Endothelial cell of hepatic sinusoid (primary cell): Measurements from ENCODE around the gene ADAMTS8.

Source experiments
- in situ Hi-C: cut with HindIII; loops from 2 replicates; pipeline ENCODE4 v1.10.0; 2017; ENCODE audit warnings: low sequenced_read_pairs

Gene ADAMTS8

GRCh38 chr11:130428316-130429119, at the start of gene ADAMTS8:
TSS of gene ADAMTS8 (minus strand) at chr11:130428609. CDS start at chr11:130428286, 323 bp downstream.
- in situ Hi-C loops: loop anchor here (5.0 kb wide), 1 partner anchor 429 kb away; no protein-coding TSS in a partner anchor

GRCh38 chr11:130477586-130478203, 49.3 kb upstream of the ADAMTS8 start:
- in situ Hi-C loops: no loop called here

GRCh38 chr11:130476922-130477491, 48.6 kb upstream of the ADAMTS8 start:
- in situ Hi-C loops: no loop called here

GRCh38 chr11:130476200-130476921, 48.0 kb upstream of the ADAMTS8 start:
- in situ Hi-C loops: no loop called here

GRCh38 chr11:130475426-130476053, 47.1 kb upstream of the ADAMTS8 start:
- in situ Hi-C loops: no loop called here

- in situ Hi-C loops: no loop called here
Measured at GRCh38 chr11:130474637-130475400, 46.4 kb upstream of the ADAMTS8 start.

- in situ Hi-C loops: no loop called here
Measured at GRCh38 chr11:130473795-130474377, 45.5 kb upstream of the ADAMTS8 start.

GRCh38 chr11:130473056-130473794, 44.8 kb upstream of the ADAMTS8 start:
- in situ Hi-C loops: no loop called here

- in situ Hi-C loops: no loop called here
Measured at GRCh38 chr11:130472434-130472961, 44.1 kb upstream of the ADAMTS8 start.

- in situ Hi-C loops: no loop called here
Measured at GRCh38 chr11:130471731-130472433, 43.5 kb upstream of the ADAMTS8 start.

- in situ Hi-C loops: no loop called here
Measured at GRCh38 chr11:130470832-130471706, 42.7 kb upstream of the ADAMTS8 start.

- in situ Hi-C loops: no loop called here
Measured at GRCh38 chr11:130469181-130469580, 40.8 kb upstream of the ADAMTS8 start.

- in situ Hi-C loops: no loop called here
Measured at GRCh38 chr11:130467116-130467900, 38.9 kb upstream of the ADAMTS8 start.

- in situ Hi-C loops: no loop called here
Measured at GRCh38 chr11:130465263-130465662, 36.9 kb upstream of the ADAMTS8 start.

GRCh38 chr11:130464291-130464812, 35.9 kb upstream of the ADAMTS8 start:
- in situ Hi-C loops: no loop called here

- in situ Hi-C loops: no loop called here
Measured at GRCh38 chr11:130462931-130463330, 34.5 kb upstream of the ADAMTS8 start.
